ENCODE data around the gene DYNLL1. TPM values are rescaled to one million over a fixed set of nuclear protein-coding genes. Genes with fewer than 3 reads are reported as not detected.
"Not testable (repeated sequence)": the region's sequence is repeated elsewhere in the genome, so short reads cannot be mapped to it uniquely, and the experiment has no call there.

Gene DYNLL1
- total RNA-seq, 1 donor from 2014 or later: 162 TPM

- H3K9me3 ChIP-seq (ENCODE audit: control insufficient read depth in 3 of 3, low read length in 3 of 3): no peaks in the 10 kb centered on the region
- H3K9ac ChIP-seq (ENCODE audit: low read depth in 1 of 3, low read length in 3 of 3): no peak overlapping the region
- no peak overlapping the region for H3K4me3 ChIP-seq (ENCODE audit: low read length in 3 of 3)
- H3K4me1 ChIP-seq (ENCODE audit: control insufficient read depth in 3 of 3, insufficient read depth in 3 of 3, low read length in 3 of 3): peaks cover 5 to 6% (median 6%) of the 10 kb centered on the region in 3 donors
- no peak overlapping the region for H3K27ac ChIP-seq (ENCODE audit: low read depth, low read length)
- H3K36me3 ChIP-seq (ENCODE audit: control insufficient read depth in 3 of 3, insufficient read depth in 3 of 3, low read length in 3 of 3): no peaks in the 10 kb centered on the region
- H3K27me3 ChIP-seq (ENCODE audit: control insufficient read depth in 3 of 3, insufficient read depth in 3 of 3, low read length in 3 of 3): no peaks in the 10 kb centered on the region
Observed at GRCh38 chr12:120473807-120474615, 21.9 kb upstream of the DYNLL1 start.

GRCh38 chr12:120474616-120474960 is 21.3 kb upstream of the DYNLL1 start:
- Histone ChIP-seq H3K36me3 (ENCODE audit: control insufficient read depth in 3 of 3, insufficient read depth in 3 of 3, low read length in 3 of 3) (no peaks in the 10 kb centered on the region), H3K9me3 (ENCODE audit: control insufficient read depth in 3 of 3, low read length in 3 of 3) (no peaks in the 10 kb centered on the region), H3K9ac (ENCODE audit: low read depth in 1 of 3, low read length in 3 of 3) (no peak overlapping the region), H3K27me3 (ENCODE audit: control insufficient read depth in 3 of 3, insufficient read depth in 3 of 3, low read length in 3 of 3) (no peaks in the 10 kb centered on the region), H3K4me1 (ENCODE audit: control insufficient read depth in 3 of 3, insufficient read depth in 3 of 3, low read length in 3 of 3) (peaks cover 5 to 6% (median 6%) of the 10 kb centered on the region in 3 donors), H3K4me3 (ENCODE audit: low read length in 3 of 3) (no peak overlapping the region), H3K27ac (ENCODE audit: low read depth, low read length) (no peak overlapping the region)

- no peaks in the 10 kb centered on the region for H3K27me3 ChIP-seq (ENCODE audit: control insufficient read depth in 3 of 3, insufficient read depth in 3 of 3, low read length in 3 of 3)
- H3K36me3 ChIP-seq (ENCODE audit: control insufficient read depth in 3 of 3, insufficient read depth in 3 of 3, low read length in 3 of 3): no peaks in the 10 kb centered on the region
- H3K4me3 ChIP-seq (ENCODE audit: low read length in 3 of 3): no peak overlapping the region
- no peaks in the 10 kb centered on the region for H3K4me1 ChIP-seq (ENCODE audit: control insufficient read depth in 3 of 3, insufficient read depth in 3 of 3, low read length in 3 of 3)
- H3K9me3 ChIP-seq (ENCODE audit: control insufficient read depth in 3 of 3, low read length in 3 of 3): no peaks in the 10 kb centered on the region
- no peak overlapping the region for H3K27ac ChIP-seq (ENCODE audit: low read depth, low read length)
- H3K9ac ChIP-seq (ENCODE audit: low read depth in 1 of 3, low read length in 3 of 3): no peak overlapping the region
Observed at GRCh38 chr12:120475643-120476042, 20.3 kb upstream of the DYNLL1 start.

GRCh38 chr12:120479458-120479857 is 16.5 kb upstream of the DYNLL1 start:
- Histone ChIP-seq H3K9ac (ENCODE audit: low read depth in 1 of 3, low read length in 3 of 3) (no peak overlapping the region), H3K36me3 (ENCODE audit: control insufficient read depth in 3 of 3, insufficient read depth in 3 of 3, low read length in 3 of 3) (peaks cover 0 to 4% (median 0%) of the 10 kb centered on the region in 3 donors)

GRCh38 chr12:120480211-120480610 is 15.7 kb upstream of the DYNLL1 start:
- Histone ChIP-seq H3K4me1 (ENCODE audit: control insufficient read depth in 3 of 3, insufficient read depth in 3 of 3, low read length in 3 of 3) (no peaks in the 10 kb centered on the region), H3K27me3 (ENCODE audit: control insufficient read depth in 3 of 3, insufficient read depth in 3 of 3, low read length in 3 of 3) (no peaks in the 10 kb centered on the region), H3K36me3 (ENCODE audit: control insufficient read depth in 3 of 3, insufficient read depth in 3 of 3, low read length in 3 of 3) (peaks cover 0 to 4% (median 0%) of the 10 kb centered on the region in 3 donors), H3K9ac (ENCODE audit: low read depth in 1 of 3, low read length in 3 of 3) (no peak overlapping the region), H3K4me3 (ENCODE audit: low read length in 3 of 3) (no peak overlapping the region), H3K27ac (ENCODE audit: low read depth, low read length) (no peak overlapping the region), H3K9me3 (ENCODE audit: control insufficient read depth in 3 of 3, low read length in 3 of 3) (no peaks in the 10 kb centered on the region)

More at GRCh38 chr12:120479458-120479857, 16.5 kb upstream of the DYNLL1 start:
- Histone ChIP-seq H3K4me3 (ENCODE audit: low read length in 3 of 3) (no peak overlapping the region), H3K27me3 (ENCODE audit: control insufficient read depth in 3 of 3, insufficient read depth in 3 of 3, low read length in 3 of 3) (no peaks in the 10 kb centered on the region), H3K4me1 (ENCODE audit: control insufficient read depth in 3 of 3, insufficient read depth in 3 of 3, low read length in 3 of 3) (no peaks in the 10 kb centered on the region), H3K27ac (ENCODE audit: low read depth, low read length) (no peak overlapping the region), H3K9me3 (ENCODE audit: control insufficient read depth in 3 of 3, low read length in 3 of 3) (no peaks in the 10 kb centered on the region)

GRCh38 chr12:120481022-120481767 is 14.7 kb upstream of the DYNLL1 start:
- no peaks in the 10 kb centered on the region for H3K27me3 ChIP-seq (ENCODE audit: control insufficient read depth in 3 of 3, insufficient read depth in 3 of 3, low read length in 3 of 3)
- H3K9me3 ChIP-seq (ENCODE audit: control insufficient read depth in 3 of 3, low read length in 3 of 3): no peaks in the 10 kb centered on the region
- H3K36me3 ChIP-seq (ENCODE audit: control insufficient read depth in 3 of 3, insufficient read depth in 3 of 3, low read length in 3 of 3): peaks cover 0 to 4% (median 0%) of the 10 kb centered on the region in 3 donors
- H3K4me3 ChIP-seq (ENCODE audit: low read length in 3 of 3): no peak overlapping the region
- H3K4me1 ChIP-seq (ENCODE audit: control insufficient read depth in 3 of 3, insufficient read depth in 3 of 3, low read length in 3 of 3): no peaks in the 10 kb centered on the region
- no peak overlapping the region for H3K27ac ChIP-seq (ENCODE audit: low read depth, low read length)
- H3K9ac ChIP-seq (ENCODE audit: low read depth in 1 of 3, low read length in 3 of 3): no peak overlapping the region

- H3K9ac ChIP-seq (ENCODE audit: low read depth in 1 of 3, low read length in 3 of 3): no peak overlapping the region
- H3K27ac ChIP-seq (ENCODE audit: low read depth, low read length): no peak overlapping the region
- peaks cover 0 to 9% (median 0%) of the 10 kb centered on the region in 3 donors for H3K36me3 ChIP-seq (ENCODE audit: control insufficient read depth in 3 of 3, insufficient read depth in 3 of 3, low read length in 3 of 3)
- no peaks in the 10 kb centered on the region for H3K9me3 ChIP-seq (ENCODE audit: control insufficient read depth in 3 of 3, low read length in 3 of 3)
- H3K27me3 ChIP-seq (ENCODE audit: control insufficient read depth in 3 of 3, insufficient read depth in 3 of 3, low read length in 3 of 3): no peaks in the 10 kb centered on the region
- H3K4me3 ChIP-seq (ENCODE audit: low read length in 3 of 3): no peak overlapping the region
- H3K4me1 ChIP-seq (ENCODE audit: control insufficient read depth in 3 of 3, insufficient read depth in 3 of 3, low read length in 3 of 3): no peaks in the 10 kb centered on the region
Observed at GRCh38 chr12:120483621-120484020, 12.3 kb upstream of the DYNLL1 start.

GRCh38 chr12:120485961-120486881 is 9.7 kb upstream of the DYNLL1 start:
- no peak overlapping the region for H3K9ac ChIP-seq (ENCODE audit: low read depth in 1 of 3, low read length in 3 of 3)
- peaks cover 0 to 18% (median 3%) of the 10 kb centered on the region in 3 donors for H3K36me3 ChIP-seq (ENCODE audit: control insufficient read depth in 3 of 3, insufficient read depth in 3 of 3, low read length in 3 of 3)
- H3K9me3 ChIP-seq (ENCODE audit: control insufficient read depth in 3 of 3, low read length in 3 of 3): no peaks in the 10 kb centered on the region
- H3K27me3 ChIP-seq (ENCODE audit: control insufficient read depth in 3 of 3, insufficient read depth in 3 of 3, low read length in 3 of 3): no peaks in the 10 kb centered on the region
- H3K27ac ChIP-seq (ENCODE audit: low read depth, low read length): no peak overlapping the region
- no peak overlapping the region for H3K4me3 ChIP-seq (ENCODE audit: low read length in 3 of 3)
- peaks cover 0 to 5% (median 2%) of the 10 kb centered on the region in 3 donors for H3K4me1 ChIP-seq (ENCODE audit: control insufficient read depth in 3 of 3, insufficient read depth in 3 of 3, low read length in 3 of 3)

- Histone ChIP-seq H3K4me1 (ENCODE audit: control insufficient read depth in 3 of 3, insufficient read depth in 3 of 3, low read length in 3 of 3) (peaks cover 4 to 11% (median 4%) of the 10 kb centered on the region in 3 donors), H3K36me3 (ENCODE audit: control insufficient read depth in 3 of 3, insufficient read depth in 3 of 3, low read length in 3 of 3) (peaks cover 0 to 19% (median 3%) of the 10 kb centered on the region in 3 donors)
- H3K27me3 ChIP-seq (ENCODE audit: control insufficient read depth in 3 of 3, insufficient read depth in 3 of 3, low read length in 3 of 3); H3K9ac ChIP-seq (ENCODE audit: low read depth in 1 of 3, low read length in 3 of 3); H3K27ac ChIP-seq (ENCODE audit: low read depth, low read length); H3K4me3 ChIP-seq (ENCODE audit: low read length in 3 of 3); H3K9me3 ChIP-seq (ENCODE audit: control insufficient read depth in 3 of 3, low read length in 3 of 3): not testable (repeated sequence)
Observed at GRCh38 chr12:120487552-120487951, 8.4 kb upstream of the DYNLL1 start.
